ENCODE measurements around the gene GABARAP. TPM values are rescaled to one million over a fixed set of nuclear protein-coding genes. Genes with fewer than 3 reads are reported as not detected.

The GABARAP gene
- total RNA-seq, 1 experiment from 2014 or later, result 228 TPM

- no peak for TF ChIP-seq CREB1 (CRISPR knock-in tag; IDR thresholded peaks at IDR 0.05)
- no peak for TF ChIP-seq E2F1 (CRISPR knock-in tag; IDR thresholded peaks at IDR 0.05)
- no peak for TF ChIP-seq PRDM15 (CRISPR knock-in tag; IDR thresholded peaks at IDR 0.05)
- no peak for TF ChIP-seq E2F4 (CRISPR knock-in tag; IDR thresholded peaks at IDR 0.05; ENCODE audit: borderline replicate concordance, low read depth)
- TF ChIP-seq STAT6 (CRISPR knock-in tag; conservative IDR thresholded peaks at IDR 0.05; ENCODE audit: low read depth), result no peak
- no peak for TF ChIP-seq MYBL2 (CRISPR knock-in tag; IDR thresholded peaks at IDR 0.05)
- no peak for TF ChIP-seq SOX15 (CRISPR knock-in tag; IDR thresholded peaks at IDR 0.05)
- no peak for TF ChIP-seq MLX (CRISPR knock-in tag; IDR thresholded peaks at IDR 0.05)
- no peak for TF ChIP-seq HMGXB4 (CRISPR knock-in tag; IDR thresholded peaks at IDR 0.05)
- TF ChIP-seq NR2C2 (CRISPR knock-in tag; IDR thresholded peaks at IDR 0.05), result no peak
- TF ChIP-seq ZNF232 (CRISPR knock-in tag; IDR thresholded peaks at IDR 0.05), result no peak
- TF ChIP-seq FOXJ3 (CRISPR knock-in tag; IDR thresholded peaks at IDR 0.05; ENCODE audit: borderline replicate concordance), result no peak
- TF ChIP-seq KAT7 (CRISPR knock-in tag; IDR thresholded peaks at IDR 0.05; ENCODE audit: borderline replicate concordance), result no peak
- no peak for TF ChIP-seq NR1H2 (CRISPR knock-in tag; IDR thresholded peaks at IDR 0.05)
- TF ChIP-seq NFE2L1 (CRISPR knock-in tag; IDR thresholded peaks at IDR 0.05), result no peak
- TF ChIP-seq OVOL2 (CRISPR knock-in tag; IDR thresholded peaks at IDR 0.05; ENCODE audit: borderline replicate concordance), result no peak
- ChIA-PET CTCF (interaction anchor here (1.1 kb wide), 1 partner anchor 10 kb away, joined by 3 read pairs; the partner anchor contains the start of genes ACADVL and DLG4), POLR2A (interaction anchor here (0.9 kb wide), 1 partner anchor 10 kb away, joined by 3 read pairs; the partner anchor contains the start of genes ACADVL and DLG4)
- no peak overlapping the region for H3K27ac Mint-ChIP-seq
- H3K4me1 Mint-ChIP-seq, result peaks cover 14% of the 10 kb centered on the region
- ATAC-seq (no peak), DNase-seq (ENCODE audit: low spot score) (no peak)
- H3K36me3 Mint-ChIP-seq, result peaks cover 35% of the 10 kb centered on the region
- no peaks in the 10 kb centered on the region for H3K9me3 Mint-ChIP-seq
- H3K4me3 Mint-ChIP-seq, result no peak overlapping the region
- no peaks in the 10 kb centered on the region for H3K27me3 Mint-ChIP-seq (ENCODE audit: low read depth)
These were observed 12.7 kb downstream of the GABARAP start for GRCh38 chr17:7229504-7229903.

All from WTC11 (cell line).